Activated CD4-positive, CD25-positive, alpha-beta regulatory T cell treated with anti-CD3 and anti-CD28 coated beads, Interleukin-2, amount 50 U/mL, for 72 hours (primary cell): ENCODE data around the gene TEKTIP1.
"Not testable (repeated sequence)": the region's sequence is repeated elsewhere in the genome, so short reads cannot be mapped to it uniquely, and the experiment has no call there.

ENCODE experiments used
- DNase-seq: peaks from one replicate; pipeline ENCODE4 v3.0.0; 2021

The TEKTIP1 gene

DNA sequence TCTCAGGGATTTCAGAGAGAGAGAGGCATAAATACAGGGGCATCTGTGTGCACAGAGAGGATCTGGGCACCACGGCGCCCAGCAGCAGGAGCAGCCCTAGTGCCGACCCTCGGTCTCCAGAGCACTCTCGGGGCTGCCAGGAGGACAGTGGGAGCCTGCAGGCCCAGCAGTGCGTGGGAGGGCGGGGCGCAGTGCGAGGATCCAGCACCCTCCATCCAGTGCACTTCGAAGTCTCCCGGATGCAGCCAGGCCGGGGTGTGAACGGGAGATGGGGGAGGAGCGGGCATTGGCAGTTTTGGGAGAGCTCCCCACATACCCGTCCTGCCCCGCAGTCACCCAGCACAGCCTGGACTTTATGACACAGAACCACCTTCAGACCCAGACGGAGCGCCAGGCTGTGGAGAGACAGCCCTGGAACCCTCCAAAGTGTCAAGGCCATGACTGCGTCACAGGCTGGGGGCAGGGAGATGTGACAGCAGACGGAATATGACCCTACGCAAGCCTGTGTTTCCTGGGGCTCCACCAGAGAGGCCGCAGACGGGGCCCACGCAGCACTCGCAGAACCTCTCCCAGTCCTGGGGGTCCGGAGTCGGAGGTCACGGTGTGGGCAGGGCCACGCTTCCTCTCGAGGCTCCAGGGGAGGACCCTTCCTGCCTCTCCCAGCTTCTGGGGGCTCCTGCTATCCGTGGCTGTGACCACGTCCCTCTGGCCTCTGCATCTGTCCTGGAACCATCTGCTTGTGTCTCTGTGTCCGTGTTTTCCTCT lies 14.7 kb upstream of the TEKTIP1 start:
- DNase-seq = no peak

DNA sequence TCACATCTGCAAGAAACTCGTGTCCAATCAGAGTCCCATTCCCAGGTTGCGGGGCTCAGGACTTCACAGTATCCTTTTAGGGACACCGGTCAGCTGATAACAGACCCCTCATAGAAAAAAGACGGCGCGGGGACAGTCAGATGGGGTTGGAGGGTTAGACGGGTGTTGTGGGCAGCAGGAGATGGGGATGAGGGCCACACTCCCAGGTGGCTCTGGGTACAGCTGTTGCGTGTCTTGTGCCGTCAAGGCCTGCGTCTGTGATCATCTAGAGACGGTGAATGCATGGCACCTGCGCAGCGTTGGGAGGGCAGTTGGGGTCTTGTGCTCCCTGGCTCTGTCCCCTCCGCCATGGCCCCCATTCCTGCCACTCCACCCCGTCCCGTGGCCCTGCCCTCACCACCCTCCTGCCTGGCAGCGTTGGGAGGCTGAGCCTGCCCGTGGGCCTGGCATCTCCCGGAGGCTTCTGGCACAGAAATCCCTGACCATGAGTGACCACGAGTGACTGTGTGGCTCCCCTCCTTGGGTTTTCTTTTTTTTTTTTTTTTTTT lies 14.0 kb upstream of the TEKTIP1 start:
- DNase-seq = no peak

DNA sequence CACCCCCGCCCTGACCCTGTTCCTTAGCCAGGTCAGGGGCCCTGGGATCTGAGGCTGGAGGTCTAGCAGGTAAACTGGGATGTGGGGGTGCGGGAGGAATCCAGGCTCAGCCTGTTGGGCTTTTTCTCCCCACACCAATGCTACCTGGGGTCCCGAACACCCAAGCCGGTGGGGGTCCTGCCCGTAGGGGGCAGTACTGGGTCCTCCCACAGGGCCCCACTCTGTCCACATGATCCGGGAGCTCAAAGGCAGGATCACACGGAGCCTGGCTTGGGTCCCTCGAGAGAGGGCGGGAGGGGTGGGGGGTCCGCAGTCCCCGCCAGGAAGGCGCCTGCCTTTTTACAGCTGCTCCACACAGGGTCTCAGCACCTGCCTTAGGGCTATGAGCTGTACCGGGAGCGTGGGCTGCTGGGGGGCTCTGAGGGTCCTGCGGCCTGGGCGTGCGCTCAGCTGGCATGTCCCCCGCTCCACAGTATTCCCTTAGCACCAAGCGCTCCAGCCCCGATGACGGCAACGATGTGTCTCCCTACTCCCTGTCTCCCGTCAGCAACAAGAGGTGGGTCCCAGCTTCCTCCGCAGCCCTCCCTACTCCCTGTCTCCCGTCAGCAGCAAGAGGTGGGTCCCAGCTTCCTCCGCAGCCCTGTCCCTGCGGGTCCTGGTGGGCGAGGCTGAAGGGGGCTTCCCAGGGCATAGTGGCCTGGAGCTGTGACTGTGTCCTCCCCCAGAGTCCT lies 12.3 kb upstream of the TEKTIP1 start:
- no peak for DNase-seq

- no peak for DNase-seq
Measured at GRCh38 chr19:3527238-3527910, 11.6 kb upstream of the TEKTIP1 start.

DNA sequence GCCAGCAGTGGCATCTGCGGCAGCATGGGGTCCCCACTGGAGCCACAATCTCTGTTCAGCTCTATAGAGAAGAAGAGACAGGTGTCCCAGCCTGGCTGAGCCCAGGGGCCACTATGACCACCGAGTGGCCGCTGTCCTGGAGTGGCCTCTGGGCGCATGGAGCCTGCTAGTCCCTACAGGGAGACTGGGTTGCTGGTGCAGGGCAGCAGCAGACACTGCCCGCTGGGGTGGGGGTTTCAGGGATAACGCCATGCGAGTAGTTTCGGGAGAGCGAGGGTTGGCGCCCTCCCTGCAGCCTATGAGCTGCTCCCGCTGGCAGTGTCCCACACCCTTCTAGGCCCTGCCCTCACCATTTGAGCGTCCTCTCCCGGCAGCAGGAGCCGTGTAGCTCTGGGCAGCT lies 10.9 kb upstream of the TEKTIP1 start:
- no peak for DNase-seq

DNA sequence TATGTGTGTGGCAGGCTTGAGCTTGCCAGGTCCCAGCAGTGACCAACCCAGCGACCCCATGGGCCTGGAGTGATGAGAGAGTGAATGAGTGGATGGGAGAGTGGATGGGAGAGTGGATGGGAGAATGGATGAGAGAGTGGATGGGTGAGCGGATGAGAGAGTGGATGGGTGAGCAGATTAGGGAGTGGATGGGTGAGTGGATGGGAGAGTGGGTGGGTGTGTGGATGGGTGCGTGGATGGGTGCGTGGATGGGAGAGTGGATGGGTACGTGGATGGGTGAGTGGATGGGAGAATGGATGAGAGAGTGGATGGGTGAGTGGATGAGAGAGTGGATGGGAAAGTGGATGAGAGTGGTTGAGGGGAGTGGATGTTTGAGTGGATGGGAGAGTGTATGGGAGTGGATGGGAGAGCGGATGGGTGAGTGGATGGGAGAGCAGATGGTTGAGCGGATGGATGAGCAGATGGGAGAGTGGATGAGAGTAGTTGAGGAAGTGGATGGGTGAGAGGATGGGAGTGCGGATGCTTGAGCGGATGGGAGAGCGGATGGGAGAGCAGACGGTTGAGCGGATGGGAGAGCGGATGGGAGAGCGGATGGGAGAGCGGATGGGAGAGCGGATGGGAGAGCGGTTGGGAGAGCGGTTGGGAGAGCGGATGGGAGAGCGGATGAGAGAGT lies 10.3 kb upstream of the TEKTIP1 start:
- DNase-seq = no peak

- DNase-seq = not testable (repeated sequence)
Measured at GRCh38 chr19:3529299-3529698, 9.7 kb upstream of the TEKTIP1 start.

- no peak for DNase-seq
Measured at GRCh38 chr19:3530389-3530788, 8.6 kb upstream of the TEKTIP1 start.

- no peak for DNase-seq
Measured at GRCh38 chr19:3531716-3532115, 7.3 kb upstream of the TEKTIP1 start.

GRCh38 chr19:3532154-3532786 lies 6.7 kb upstream of the TEKTIP1 start:
- no peak for DNase-seq

GRCh38 chr19:3533033-3533432 lies 5.9 kb upstream of the TEKTIP1 start:
- DNase-seq = no peak

DNA sequence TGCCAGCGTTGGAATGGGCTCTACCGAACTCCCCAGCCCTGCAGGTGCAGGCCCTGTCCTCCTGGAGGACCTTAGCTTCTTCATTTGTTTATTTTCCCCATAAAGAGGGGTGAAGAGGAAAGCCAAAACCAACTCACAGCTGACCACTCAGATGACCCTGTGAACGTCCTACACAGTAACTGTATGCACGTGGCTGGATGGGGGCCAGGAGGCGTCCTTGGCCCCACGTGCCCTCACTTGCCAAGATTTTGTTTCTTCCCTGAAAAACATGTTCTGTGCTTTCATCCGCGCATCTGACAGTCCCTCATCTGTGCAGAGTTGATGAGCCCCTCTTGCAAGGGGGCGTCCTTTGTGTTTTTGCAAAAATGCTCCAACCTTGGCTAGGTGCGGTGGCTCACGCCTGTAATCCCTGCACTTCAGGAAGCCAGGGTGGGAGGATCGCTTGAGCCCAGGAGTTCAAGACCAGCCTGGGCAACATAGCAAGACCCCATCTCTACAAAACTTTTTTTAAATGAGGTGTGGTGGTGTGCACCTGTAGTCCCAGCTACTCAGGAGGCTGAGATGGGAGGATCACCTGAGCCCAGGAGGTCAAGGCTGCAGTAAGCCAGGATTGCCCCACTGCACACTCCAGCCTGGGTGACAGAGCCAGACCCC lies 5.3 kb upstream of the TEKTIP1 start:
- DNase-seq = no peak

GRCh38 chr19:3534375-3535234 lies 4.4 kb upstream of the TEKTIP1 start:
- DNase-seq = no peak

GRCh38 chr19:3535235-3535535 lies 3.8 kb upstream of the TEKTIP1 start:
- DNase-seq = no peak

- DNase-seq = no peak
Measured at GRCh38 chr19:3535563-3535965, 3.4 kb upstream of the TEKTIP1 start.

- DNase-seq = no peak
Measured at GRCh38 chr19:3535981-3536380, 3.0 kb upstream of the TEKTIP1 start.

- no peak for DNase-seq
Measured at GRCh38 chr19:3536429-3537100, 2.4 kb upstream of the TEKTIP1 start.

DNA sequence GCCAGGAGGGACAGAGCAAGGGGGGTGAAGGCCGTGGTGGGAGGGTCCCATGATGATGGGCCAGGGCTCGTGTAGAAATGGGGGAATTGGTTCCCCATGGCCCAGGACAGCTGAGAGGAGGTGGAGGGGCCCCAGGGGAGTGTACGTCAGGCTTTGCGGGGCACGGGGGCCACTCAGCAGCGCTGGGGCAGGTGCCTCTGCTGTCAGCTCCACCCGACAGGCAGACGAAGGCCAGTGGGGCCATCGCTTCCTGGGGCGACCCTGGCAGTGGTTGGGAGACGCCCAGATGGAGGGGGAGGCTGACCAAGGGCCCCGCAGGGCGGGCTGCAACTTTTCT lies 1.9 kb upstream of the TEKTIP1 start:
- no peak for DNase-seq

- DNase-seq = no peak
Measured at GRCh38 chr19:3537438-3538240, 1.3 kb upstream of the TEKTIP1 start.
